Neural progenitor cell (in vitro differentiated cells): ENCODE results near the gene SPAG16.
"Not testable (repeated sequence)": the region's sequence is repeated elsewhere in the genome, so short reads cannot be mapped to it uniquely, and the experiment has no call there.

Source experiments
- CTCF ChIP-seq: fragments of 200-600 bp; sonication (generic); IDR thresholded peaks from 2 replicates; pipeline ENCODE4 v1.5.1; 2017; ENCODE audit warnings: antibody characterized with exemption, mild to moderate bottlenecking
- EZH2 ChIP-seq: fragments of 200-600 bp; sonication (generic); IDR thresholded peaks from 2 replicates; pipeline ENCODE4 v1.6.1; 2017; ENCODE audit warnings: antibody characterized with exemption, mild to moderate bottlenecking, moderate library complexity

DNA sequence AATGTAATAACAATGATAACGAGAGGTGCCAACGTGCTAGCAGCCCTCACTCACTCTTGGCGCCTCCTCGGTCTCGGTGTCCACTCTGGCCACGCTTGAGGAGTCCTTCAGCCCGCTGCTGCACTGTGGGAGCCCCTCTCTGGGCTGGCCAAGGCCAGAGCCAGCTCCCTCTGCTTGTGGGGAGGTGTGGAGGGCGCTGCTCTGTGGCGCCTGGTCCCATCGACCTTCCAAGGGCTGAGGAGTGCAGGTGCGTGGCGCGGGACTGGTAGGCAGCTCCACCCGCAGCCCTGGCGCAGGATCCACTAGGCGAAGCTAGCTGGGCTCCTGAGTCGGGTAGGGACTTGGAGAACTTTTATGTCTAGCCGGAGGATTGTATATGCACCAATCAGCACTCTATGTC is 417.1 kb downstream of the SPAG16 start:
- not testable (repeated sequence) for TF ChIP-seq CTCF, EZH2
